AML-193 (cell line): ENCODE results near the gene SRRM5.
"Not testable (repeated sequence)": the region's sequence is repeated elsewhere in the genome, so short reads cannot be mapped to it uniquely, and the experiment has no call there.

Experiments
- DNase-seq, 2 experiments: peaks; one replicate each; lab custom pipeline; 2025; lab: John Stamatoyannopoulos, UW

Gene SRRM5

GRCh38 chr19:43638995-43639518, 27.2 kb downstream of the SRRM5 start:
- no peak for DNase-seq

GRCh38 chr19:43639519-43640423, 27.9 kb downstream of the SRRM5 start, which contains the start of gene CADM4:
TSS of gene CADM4 (minus strand) at chr19:43639850. CDS start at chr19:43639790, 60 bp downstream.
- no peak for DNase-seq

GRCh38 chr19:43640424-43640757, 28.5 kb downstream of the SRRM5 start:
- no peak for DNase-seq

- DNase-seq, result no peak
Measured at GRCh38 chr19:43641333-43641732, 29.4 kb downstream of the SRRM5 start.

GRCh38 chr19:43642531-43642930, 30.6 kb downstream of the SRRM5 start:
- no peak for DNase-seq

- DNase-seq, result no peak
Measured at GRCh38 chr19:43643326-43643725, 31.4 kb downstream of the SRRM5 start.

GRCh38 chr19:43644181-43644580, 32.3 kb downstream of the SRRM5 start:
- no peak for DNase-seq

GRCh38 chr19:43648633-43649032, 36.7 kb downstream of the SRRM5 start:
- DNase-seq, result no peak

GRCh38 chr19:43649514-43649913, 37.6 kb downstream of the SRRM5 start:
- no peak for DNase-seq

GRCh38 chr19:43650276-43650675, 38.4 kb downstream of the SRRM5 start:
- not testable (repeated sequence) for DNase-seq

- DNase-seq, result peak; percentile 40 to 67
Measured at GRCh38 chr19:43651758-43652545, 40.1 kb downstream of the SRRM5 start.

- DNase-seq, result no peak
Measured at GRCh38 chr19:43652546-43652874, 40.6 kb downstream of the SRRM5 start.

GRCh38 chr19:43656436-43656835, 44.5 kb downstream of the SRRM5 start:
- no peak for DNase-seq

GRCh38 chr19:43658001-43658400, 46.1 kb downstream of the SRRM5 start:
- DNase-seq, result no peak

GRCh38 chr19:43658494-43658893, 46.6 kb downstream of the SRRM5 start:
- no peak for DNase-seq

GRCh38 chr19:43660301-43660970, 48.5 kb downstream of the SRRM5 start:
- DNase-seq, result no peak

- no peak for DNase-seq
Measured at GRCh38 chr19:43660971-43661360, 49.1 kb downstream of the SRRM5 start.

GRCh38 chr19:43662487-43662886, 50.6 kb downstream of the SRRM5 start:
- peak; percentile 12 to 13 for DNase-seq

GRCh38 chr19:43664018-43664417, 52.1 kb downstream of the SRRM5 start:
- peak; percentile 14 to 24 for DNase-seq
